GM23338 (cell line): ENCODE data around the gene IGFBP5. TPM values are rescaled to one million over a fixed set of nuclear protein-coding genes. Genes with fewer than 3 reads are reported as not detected.

Experiments used
- ATAC-seq: fragments of 200-7000 bp; cut with Tn5 transposase; 3 replicates; pipeline ENCODE4 v1.9.1; 2020
- DNase-seq: peaks from one replicate; pipeline ENCODE4 v3.0.0-alpha.2; 2015; ENCODE audit warnings: low spot score
- H2AFZ ChIP-seq: fragments of 200-600 bp; sonication (generic); 2 replicates; pipeline ENCODE4 v1.8.0; 2016; ENCODE audit warnings: antibody characterized with exemption, mild to moderate bottlenecking, moderate library complexity
- H3F3A ChIP-seq: fragments of 200-600 bp; sonication (generic); replicated peaks from 2 replicates; pipeline ENCODE4 v1.8.0; 2017; ENCODE audit warnings: antibody characterized with exemption, mixed run types, low read depth
- H3K27ac ChIP-seq: fragments of 200-600 bp; sonication (generic); 2 replicates; pipeline ENCODE4 v1.6.1; 2016; ENCODE audit warnings: low read depth
- H3K27me3 ChIP-seq: fragments of 200-600 bp; sonication (generic); 2 replicates; pipeline ENCODE4 v1.8.0; 2016; ENCODE audit warnings: mild to moderate bottlenecking, mixed run types, moderate library complexity; ENCODE audit not compliant: insufficient read depth
- H3K36me3 ChIP-seq: fragments of 200-600 bp; sonication (generic); 2 replicates; pipeline ENCODE4 v1.8.0; 2016; ENCODE audit warnings: mild to moderate bottlenecking; ENCODE audit not compliant: insufficient read depth
- H3K4me1 ChIP-seq: fragments of 200-600 bp; sonication (generic); 2 replicates; pipeline ENCODE4 v1.8.0; 2016; ENCODE audit warnings: mild to moderate bottlenecking, moderate library complexity; ENCODE audit not compliant: insufficient read depth
- H3K4me2 ChIP-seq: fragments of 200-600 bp; sonication (generic); 2 replicates; pipeline ENCODE4 v1.7.1; 2017; ENCODE audit warnings: mixed run types
- H3K4me3 ChIP-seq: fragments of 200-600 bp; sonication (generic); 2 replicates; pipeline ENCODE4 v1.6.1; 2016; ENCODE audit warnings: mixed run types
- H3K79me2 ChIP-seq: fragments of 200-600 bp; sonication (generic); replicated peaks from 2 replicates; pipeline ENCODE4 v1.8.0; 2017; ENCODE audit warnings: mild to moderate bottlenecking; ENCODE audit not compliant: insufficient read depth
- H3K9me2 ChIP-seq: fragments of 200-600 bp; sonication (generic); 2 replicates; pipeline ENCODE4 v1.8.0; 2017; ENCODE audit not compliant: insufficient read depth
- H4K20me1 ChIP-seq: fragments of 200-600 bp; sonication (generic); replicated peaks from 2 replicates; pipeline ENCODE4 v1.8.0; 2017; ENCODE audit warnings: mild to moderate bottlenecking; ENCODE audit not compliant: insufficient read depth
- H3K27ac Mint-ChIP-seq: 2 replicates; pipeline ENCODE4 v1.8.0; 2020; ENCODE audit warnings: inconsistent platforms, mild to moderate bottlenecking, moderate library complexity, mixed read lengths
- H3K27me3 Mint-ChIP-seq: 3 replicates; pipeline ENCODE4 v1.8.0; 2022; ENCODE audit warnings: low read depth, mild to moderate bottlenecking, moderate library complexity, mixed read lengths, inconsistent platforms; ENCODE audit not compliant: insufficient read depth, poor library complexity
- H3K36me3 Mint-ChIP-seq: 3 replicates; pipeline ENCODE4 v1.8.0; 2021; ENCODE audit warnings: low read depth, mild to moderate bottlenecking, inconsistent platforms, moderate library complexity, mixed read lengths
- H3K4me1 Mint-ChIP-seq: 3 replicates; pipeline ENCODE4 v1.8.0; 2020; ENCODE audit warnings: mild to moderate bottlenecking, inconsistent platforms, mixed read lengths
- H3K4me3 Mint-ChIP-seq: 3 replicates; pipeline ENCODE4 v1.8.0; 2021; ENCODE audit warnings: moderate library complexity, mild to moderate bottlenecking, inconsistent platforms, mixed read lengths
- H3K9me3 Mint-ChIP-seq: 3 replicates; pipeline ENCODE4 v1.8.0; 2020; ENCODE audit warnings: moderate library complexity, mild to moderate bottlenecking, inconsistent platforms, mixed read lengths
- CREB1 ChIP-seq: fragments of 250-450 bp; sonication (Bioruptor Pico); IDR thresholded peaks from 2 replicates; pipeline ENCODE4 v1.5.0; 2020; ENCODE audit warnings: low read depth, mild to moderate bottlenecking, moderate library complexity
- EZH2 ChIP-seq: fragments of 200-600 bp; sonication (generic); IDR thresholded peaks from one replicate; pipeline ENCODE4 v1.8.0; 2017; ENCODE audit warnings: antibody characterized with exemption, mild to moderate bottlenecking, low read depth; ENCODE audit not compliant: unreplicated experiment
- EZH2phosphoT487 ChIP-seq: fragments of 200-600 bp; sonication (generic); IDR thresholded peaks from one replicate; pipeline ENCODE4 v1.8.1; 2018; ENCODE audit warnings: antibody characterized with exemption; ENCODE audit not compliant: unreplicated experiment
- JUNB ChIP-seq: IDR thresholded peaks from one replicate; pipeline ENCODE4 v1.6.1; 2016; ENCODE audit warnings: antibody characterized with exemption; ENCODE audit not compliant: unreplicated experiment
- NANOG ChIP-seq: IDR thresholded peaks from 2 replicates; pipeline ENCODE4 v1.6.1; 2016; ENCODE audit warnings: antibody characterized with exemption, borderline replicate concordance
- POLR2AphosphoS5 ChIP-seq: IDR thresholded peaks from 2 replicates; pipeline ENCODE4 v1.6.1; 2016; ENCODE audit warnings: antibody characterized with exemption, low read depth
- STAT1 ChIP-seq: IDR thresholded peaks from one replicate; pipeline ENCODE4 v1.6.1; 2016; ENCODE audit warnings: antibody characterized with exemption; ENCODE audit not compliant: unreplicated experiment
- ZNF114 ChIP-seq: fragments of 250-450 bp; sonication (Bioruptor Pico); IDR thresholded peaks from 2 replicates; pipeline ENCODE4 v1.5.0; 2020; ENCODE audit warnings: mild to moderate bottlenecking, moderate library complexity
- ZNF331 ChIP-seq: fragments of 250-450 bp; sonication (Bioruptor Pico); IDR thresholded peaks from 2 replicates; pipeline ENCODE4 v1.5.0; 2020; ENCODE audit warnings: low read depth, mild to moderate bottlenecking, moderate library complexity
- polyA plus RNA-seq: library from polyadenylated mRNA; unstranded; fragments of >200 nt; fragmentation: Nextera tagmentation; extraction: Ambion mirVana; gene quantifications from 2 replicates; pipeline ENCODE4 v1.2.1, GENCODE V29; 2016
- total RNA-seq: library from RNA; depleted of rRNA; stranded (reverse); fragments of >200 nt; shearing (Covaris generic); gene quantifications from 2 replicates; pipeline ENCODE4 v1.2.3, GENCODE V29; 2014
- TF ChIP-seq, protein P1 (sequence below), 2 experiments: fragments of 200-600 bp in 1 of 2; sonication (generic) in 1 of 2; conservative IDR thresholded peaks; 2 replicates each; pipeline versions ENCODE4 v1.5.1 to v1.6.1; 2016 to 2017; ENCODE audit warnings: antibody characterized with exemption in 2 of 2, low read depth in 2 of 2, mild to moderate bottlenecking in 2 of 2, moderate library complexity in 1 of 2
- TF ChIP-seq, protein P2 (sequence below): fragments of 250-450 bp; sonication (Bioruptor Pico); IDR thresholded peaks from 2 replicates; pipeline ENCODE4 v1.5.0; 2020; ENCODE audit warnings: mild to moderate bottlenecking, moderate library complexity
- TF ChIP-seq, protein P3 (sequence below): IDR thresholded peaks from 2 replicates; pipeline ENCODE4 v1.6.1; 2016; ENCODE audit warnings: antibody characterized with exemption
- TF ChIP-seq, protein P4 (sequence below): IDR thresholded peaks from one replicate; pipeline ENCODE4 v1.6.1; 2018; ENCODE audit warnings: antibody characterized with exemption; ENCODE audit not compliant: unreplicated experiment

Gene IGFBP5
- total and polyA plus RNA-seq, 2 experiments from 2014 or later, result 0.70 to 2.5 TPM

DNA sequence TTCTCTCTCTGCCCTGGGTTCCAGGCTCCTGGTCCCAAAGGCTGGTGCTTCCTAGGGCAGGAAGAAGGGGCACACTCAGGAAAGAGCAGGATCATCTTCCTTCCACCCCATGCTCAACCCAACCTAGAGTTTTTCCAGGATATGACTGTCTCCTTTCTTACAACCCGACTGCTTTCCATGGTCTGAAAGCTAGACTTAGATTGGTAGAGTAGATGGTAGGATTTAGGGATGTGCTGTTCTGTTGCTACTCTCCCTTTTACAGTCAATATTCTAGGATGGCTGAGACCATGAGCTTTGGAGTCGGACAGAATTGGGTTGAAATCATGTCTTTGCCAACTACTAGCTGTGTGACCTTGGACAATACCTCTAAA is 45.9 kb upstream of the IGFBP5 start:
- Mint-ChIP-seq H3K27ac (no peak overlapping the region), H3K4me1 (peaks cover 12% of the 10 kb centered on the region), H3K4me3 (no peak overlapping the region), H3K36me3 (no peaks in the 10 kb centered on the region), H3K27me3 (peaks cover 5% of the 10 kb centered on the region), H3K9me3 (peaks cover 4% of the 10 kb centered on the region; the same call in 2 of the 3 replicates)
- no peak for DNase-seq
- Histone ChIP-seq H3K4me2 (no peak overlapping the region), H2AFZ (no peak overlapping the region), H3K36me3 (no peaks in the 10 kb centered on the region), H3K27me3 (no peaks in the 10 kb centered on the region), H3K4me1 (no peaks in the 10 kb centered on the region), H3K9me2 (peaks cover 18% of the 10 kb centered on the region), H3K79me2 (no peaks in the 10 kb centered on the region), H3K4me3 (no peak overlapping the region), H4K20me1 (no peaks in the 10 kb centered on the region), H3F3A (no peaks in the 10 kb centered on the region), H3K27ac (no peak overlapping the region)
- TF ChIP-seq ZNF331 (CRISPR knock-in tag), result no peak
- TF ChIP-seq STAT1, result no peak
- TF ChIP-seq, protein P1, sequence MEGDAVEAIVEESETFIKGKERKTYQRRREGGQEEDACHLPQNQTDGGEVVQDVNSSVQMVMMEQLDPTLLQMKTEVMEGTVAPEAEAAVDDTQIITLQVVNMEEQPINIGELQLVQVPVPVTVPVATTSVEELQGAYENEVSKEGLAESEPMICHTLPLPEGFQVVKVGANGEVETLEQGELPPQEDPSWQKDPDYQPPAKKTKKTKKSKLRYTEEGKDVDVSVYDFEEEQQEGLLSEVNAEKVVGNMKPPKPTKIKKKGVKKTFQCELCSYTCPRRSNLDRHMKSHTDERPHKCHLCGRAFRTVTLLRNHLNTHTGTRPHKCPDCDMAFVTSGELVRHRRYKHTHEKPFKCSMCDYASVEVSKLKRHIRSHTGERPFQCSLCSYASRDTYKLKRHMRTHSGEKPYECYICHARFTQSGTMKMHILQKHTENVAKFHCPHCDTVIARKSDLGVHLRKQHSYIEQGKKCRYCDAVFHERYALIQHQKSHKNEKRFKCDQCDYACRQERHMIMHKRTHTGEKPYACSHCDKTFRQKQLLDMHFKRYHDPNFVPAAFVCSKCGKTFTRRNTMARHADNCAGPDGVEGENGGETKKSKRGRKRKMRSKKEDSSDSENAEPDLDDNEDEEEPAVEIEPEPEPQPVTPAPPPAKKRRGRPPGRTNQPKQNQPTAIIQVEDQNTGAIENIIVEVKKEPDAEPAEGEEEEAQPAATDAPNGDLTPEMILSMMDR (conservative IDR thresholded peaks at IDR 0.05; ENCODE audit: low read depth in 2 of 2), result no peak
- TF ChIP-seq ZNF114 (CRISPR knock-in tag), result no peak
- TF ChIP-seq CREB1 (CRISPR knock-in tag), result no peak
- TF ChIP-seq, protein P2, sequence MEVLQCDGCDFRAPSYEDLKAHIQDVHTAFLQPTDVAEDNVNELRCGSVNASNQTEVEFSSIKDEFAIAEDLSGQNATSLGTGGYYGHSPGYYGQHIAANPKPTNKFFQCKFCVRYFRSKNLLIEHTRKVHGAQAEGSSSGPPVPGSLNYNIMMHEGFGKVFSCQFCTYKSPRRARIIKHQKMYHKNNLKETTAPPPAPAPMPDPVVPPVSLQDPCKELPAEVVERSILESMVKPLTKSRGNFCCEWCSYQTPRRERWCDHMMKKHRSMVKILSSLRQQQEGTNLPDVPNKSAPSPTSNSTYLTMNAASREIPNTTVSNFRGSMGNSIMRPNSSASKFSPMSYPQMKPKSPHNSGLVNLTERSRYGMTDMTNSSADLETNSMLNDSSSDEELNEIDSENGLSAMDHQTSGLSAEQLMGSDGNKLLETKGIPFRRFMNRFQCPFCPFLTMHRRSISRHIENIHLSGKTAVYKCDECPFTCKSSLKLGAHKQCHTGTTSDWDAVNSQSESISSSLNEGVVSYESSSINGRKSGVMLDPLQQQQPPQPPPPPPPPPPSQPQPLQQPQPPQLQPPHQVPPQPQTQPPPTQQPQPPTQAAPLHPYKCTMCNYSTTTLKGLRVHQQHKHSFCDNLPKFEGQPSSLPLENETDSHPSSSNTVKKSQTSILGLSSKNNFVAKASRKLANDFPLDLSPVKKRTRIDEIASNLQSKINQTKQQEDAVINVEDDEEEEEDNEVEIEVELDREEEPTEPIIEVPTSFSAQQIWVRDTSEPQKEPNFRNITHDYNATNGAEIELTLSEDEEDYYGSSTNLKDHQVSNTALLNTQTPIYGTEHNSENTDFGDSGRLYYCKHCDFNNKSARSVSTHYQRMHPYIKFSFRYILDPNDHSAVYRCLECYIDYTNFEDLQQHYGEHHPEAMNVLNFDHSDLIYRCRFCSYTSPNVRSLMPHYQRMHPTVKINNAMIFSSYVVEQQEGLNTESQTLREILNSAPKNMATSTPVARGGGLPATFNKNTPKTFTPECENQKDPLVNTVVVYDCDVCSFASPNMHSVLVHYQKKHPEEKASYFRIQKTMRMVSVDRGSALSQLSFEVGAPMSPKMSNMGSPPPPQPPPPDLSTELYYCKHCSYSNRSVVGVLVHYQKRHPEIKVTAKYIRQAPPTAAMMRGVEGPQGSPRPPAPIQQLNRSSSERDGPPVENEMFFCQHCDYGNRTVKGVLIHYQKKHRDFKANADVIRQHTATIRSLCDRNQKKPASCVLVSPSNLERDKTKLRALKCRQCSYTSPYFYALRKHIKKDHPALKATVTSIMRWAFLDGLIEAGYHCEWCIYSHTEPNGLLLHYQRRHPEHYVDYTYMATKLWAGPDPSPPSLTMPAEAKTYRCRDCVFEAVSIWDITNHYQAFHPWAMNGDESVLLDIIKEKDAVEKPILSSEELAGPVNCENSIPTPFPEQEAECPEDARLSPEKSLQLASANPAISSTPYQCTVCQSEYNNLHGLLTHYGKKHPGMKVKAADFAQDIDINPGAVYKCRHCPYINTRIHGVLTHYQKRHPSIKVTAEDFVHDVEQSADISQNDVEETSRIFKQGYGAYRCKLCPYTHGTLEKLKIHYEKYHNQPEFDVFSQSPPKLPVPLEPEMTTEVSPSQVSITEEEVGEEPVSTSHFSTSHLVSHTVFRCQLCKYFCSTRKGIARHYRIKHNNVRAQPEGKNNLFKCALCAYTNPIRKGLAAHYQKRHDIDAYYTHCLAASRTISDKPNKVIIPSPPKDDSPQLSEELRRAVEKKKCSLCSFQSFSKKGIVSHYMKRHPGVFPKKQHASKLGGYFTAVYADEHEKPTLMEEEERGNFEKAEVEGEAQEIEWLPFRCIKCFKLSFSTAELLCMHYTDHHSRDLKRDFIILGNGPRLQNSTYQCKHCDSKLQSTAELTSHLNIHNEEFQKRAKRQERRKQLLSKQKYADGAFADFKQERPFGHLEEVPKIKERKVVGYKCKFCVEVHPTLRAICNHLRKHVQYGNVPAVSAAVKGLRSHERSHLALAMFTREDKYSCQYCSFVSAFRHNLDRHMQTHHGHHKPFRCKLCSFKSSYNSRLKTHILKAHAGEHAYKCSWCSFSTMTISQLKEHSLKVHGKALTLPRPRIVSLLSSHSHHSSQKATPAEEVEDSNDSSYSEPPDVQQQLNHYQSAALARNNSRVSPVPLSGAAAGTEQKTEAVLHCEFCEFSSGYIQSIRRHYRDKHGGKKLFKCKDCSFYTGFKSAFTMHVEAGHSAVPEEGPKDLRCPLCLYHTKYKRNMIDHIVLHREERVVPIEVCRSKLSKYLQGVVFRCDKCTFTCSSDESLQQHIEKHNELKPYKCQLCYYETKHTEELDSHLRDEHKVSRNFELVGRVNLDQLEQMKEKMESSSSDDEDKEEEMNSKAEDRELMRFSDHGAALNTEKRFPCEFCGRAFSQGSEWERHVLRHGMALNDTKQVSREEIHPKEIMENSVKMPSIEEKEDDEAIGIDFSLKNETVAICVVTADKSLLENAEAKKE (CRISPR knock-in tag), result no peak
- no peak for TF ChIP-seq POLR2AphosphoS5
- TF ChIP-seq NANOG, result no peak
- TF ChIP-seq JUNB, result no peak
- TF ChIP-seq, protein P3, sequence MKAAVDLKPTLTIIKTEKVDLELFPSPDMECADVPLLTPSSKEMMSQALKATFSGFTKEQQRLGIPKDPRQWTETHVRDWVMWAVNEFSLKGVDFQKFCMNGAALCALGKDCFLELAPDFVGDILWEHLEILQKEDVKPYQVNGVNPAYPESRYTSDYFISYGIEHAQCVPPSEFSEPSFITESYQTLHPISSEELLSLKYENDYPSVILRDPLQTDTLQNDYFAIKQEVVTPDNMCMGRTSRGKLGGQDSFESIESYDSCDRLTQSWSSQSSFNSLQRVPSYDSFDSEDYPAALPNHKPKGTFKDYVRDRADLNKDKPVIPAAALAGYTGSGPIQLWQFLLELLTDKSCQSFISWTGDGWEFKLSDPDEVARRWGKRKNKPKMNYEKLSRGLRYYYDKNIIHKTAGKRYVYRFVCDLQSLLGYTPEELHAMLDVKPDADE, result no peak
- TF ChIP-seq EZH2phosphoT487, result no peak
- TF ChIP-seq EZH2, result no peak
- TF ChIP-seq, protein P4, sequence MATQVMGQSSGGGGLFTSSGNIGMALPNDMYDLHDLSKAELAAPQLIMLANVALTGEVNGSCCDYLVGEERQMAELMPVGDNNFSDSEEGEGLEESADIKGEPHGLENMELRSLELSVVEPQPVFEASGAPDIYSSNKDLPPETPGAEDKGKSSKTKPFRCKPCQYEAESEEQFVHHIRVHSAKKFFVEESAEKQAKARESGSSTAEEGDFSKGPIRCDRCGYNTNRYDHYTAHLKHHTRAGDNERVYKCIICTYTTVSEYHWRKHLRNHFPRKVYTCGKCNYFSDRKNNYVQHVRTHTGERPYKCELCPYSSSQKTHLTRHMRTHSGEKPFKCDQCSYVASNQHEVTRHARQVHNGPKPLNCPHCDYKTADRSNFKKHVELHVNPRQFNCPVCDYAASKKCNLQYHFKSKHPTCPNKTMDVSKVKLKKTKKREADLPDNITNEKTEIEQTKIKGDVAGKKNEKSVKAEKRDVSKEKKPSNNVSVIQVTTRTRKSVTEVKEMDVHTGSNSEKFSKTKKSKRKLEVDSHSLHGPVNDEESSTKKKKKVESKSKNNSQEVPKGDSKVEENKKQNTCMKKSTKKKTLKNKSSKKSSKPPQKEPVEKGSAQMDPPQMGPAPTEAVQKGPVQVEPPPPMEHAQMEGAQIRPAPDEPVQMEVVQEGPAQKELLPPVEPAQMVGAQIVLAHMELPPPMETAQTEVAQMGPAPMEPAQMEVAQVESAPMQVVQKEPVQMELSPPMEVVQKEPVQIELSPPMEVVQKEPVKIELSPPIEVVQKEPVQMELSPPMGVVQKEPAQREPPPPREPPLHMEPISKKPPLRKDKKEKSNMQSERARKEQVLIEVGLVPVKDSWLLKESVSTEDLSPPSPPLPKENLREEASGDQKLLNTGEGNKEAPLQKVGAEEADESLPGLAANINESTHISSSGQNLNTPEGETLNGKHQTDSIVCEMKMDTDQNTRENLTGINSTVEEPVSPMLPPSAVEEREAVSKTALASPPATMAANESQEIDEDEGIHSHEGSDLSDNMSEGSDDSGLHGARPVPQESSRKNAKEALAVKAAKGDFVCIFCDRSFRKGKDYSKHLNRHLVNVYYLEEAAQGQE, result no peak
- no peak for ATAC-seq
